ENCODE results near the gene FALEC. TPM values are rescaled to one million over a fixed set of nuclear protein-coding genes. Genes with fewer than 3 reads are reported as not detected.

Gene FALEC
- total RNA-seq, 2 experiments from 2014 or later, result not detected

GRCh38 chr1:150560576-150561253 lies 45.2 kb downstream of the FALEC start:
- ChIA-PET CTCF (interaction anchor here (0.6 to 11.2 kb wide), 40 partner anchors 10 to 445 kb away, joined by 3 to 324 read pairs (median 5); partner anchors contain the start of genes ADAMTSL4, CA14, CTSK and CTSS), POLR2A (interaction anchor here (0.6 to 24.5 kb wide), 11 partner anchors 9 to 367 kb away, joined by 3 to 678 read pairs (median 4); partner anchors contain the start of genes ADAMTSL4, ENSA, GOLPH3L and MCL1)
- H3K36me3 Mint-ChIP-seq (ENCODE audit: low read depth), result peaks cover 2% of the 10 kb centered on the region
- DNase-seq (peak; percentile 95), ATAC-seq (peak; percentile 45)
- H3K4me3 Mint-ChIP-seq, result peak overlapping the region; percentile 88
- peak overlapping the region; percentile 99 for H3K27ac Mint-ChIP-seq
- H3K4me1 Mint-ChIP-seq (ENCODE audit: low read depth), result peaks cover 38% of the 10 kb centered on the region
- no peaks in the 10 kb centered on the region for H3K9me3 Mint-ChIP-seq
- no peaks in the 10 kb centered on the region for H3K27me3 Mint-ChIP-seq
- intact Hi-C loops (cut with micrococcal nuclease), result loop anchor here (10.0 kb wide), 1 partner anchor 134 kb away; the partner anchor contains the start of gene GOLPH3L
- peak; percentile 75 for TF ChIP-seq CTCF (IDR thresholded peaks at IDR 0.05)

- Mint-ChIP-seq H3K4me3 (peak overlapping the region; percentile 88), H3K4me1 (ENCODE audit: low read depth) (peaks cover 42% of the 10 kb centered on the region), H3K36me3 (ENCODE audit: low read depth) (peaks cover 2% of the 10 kb centered on the region), H3K9me3 (no peaks in the 10 kb centered on the region), H3K27me3 (no peaks in the 10 kb centered on the region), H3K27ac (peak overlapping the region; percentile 99)
- no peak for TF ChIP-seq CTCF (IDR thresholded peaks at IDR 0.05)
- peak; percentile 79 for DNase-seq
- ChIA-PET POLR2A (interaction anchor here (0.6 to 24.5 kb wide), 14 partner anchors 10 to 416 kb away, joined by 3 to 678 read pairs (median 4); partner anchors contain the start of genes ADAMTSL4, ENSA, GOLPH3L and MCL1), CTCF (interaction anchor here (0.7 to 11.2 kb wide), 33 partner anchors 11 to 445 kb away, joined by 3 to 324 read pairs (median 6); partner anchors contain the start of genes ADAMTSL4, CTSK, CTSS and ENSA)
- peak; percentile 25 for ATAC-seq
- intact Hi-C loops (cut with micrococcal nuclease), result loop anchor here (10.0 kb wide), 1 partner anchor 133 kb away; the partner anchor contains the start of gene GOLPH3L
These were observed 45.9 kb downstream of the FALEC start for GRCh38 chr1:150561254-150561973.

GRCh38 chr1:150561974-150562445 lies 46.5 kb downstream of the FALEC start:
- ChIA-PET CTCF (interaction anchor here (1.0 to 11.2 kb wide), 6 partner anchors 12 to 417 kb away, joined by 5 to 324 read pairs (median 33); partner anchors contain the start of genes ADAMTSL4, CTSS, ENSA and FALEC), POLR2A (interaction anchor here (1.0 to 24.5 kb wide), 11 partner anchors 10 to 416 kb away, joined by 3 to 678 read pairs (median 4); partner anchors contain the start of genes ENSA, GOLPH3L, MCL1 and TARS2)
- peaks cover 2% of the 10 kb centered on the region for H3K36me3 Mint-ChIP-seq (ENCODE audit: low read depth)

More at GRCh38 chr1:150561974-150562445, 46.5 kb downstream of the FALEC start:
- peak overlapping the region; percentile 99 for H3K27ac Mint-ChIP-seq
- H3K9me3 Mint-ChIP-seq, result no peaks in the 10 kb centered on the region
- DNase-seq (peak; percentile 94), ATAC-seq (peak; percentile 48)
- TF ChIP-seq CTCF (IDR thresholded peaks at IDR 0.05), result no peak
- H3K27me3 Mint-ChIP-seq, result no peaks in the 10 kb centered on the region
- H3K4me3 Mint-ChIP-seq, result peak overlapping the region; percentile 88
- intact Hi-C loops (cut with micrococcal nuclease), result loop anchor here (2.0 to 10.0 kb wide), 4 partner anchors 17 to 133 kb away; partner anchors contain the start of genes ENSA, GOLPH3L and MCL1
- H3K4me1 Mint-ChIP-seq (ENCODE audit: low read depth), result peaks cover 47% of the 10 kb centered on the region

Measured in activated CD8-positive, alpha-beta T cell treated with anti-CD3 and anti-CD28 coated beads for 36 hours (primary cell).